Kidney glomerular epithelial cell (primary cell): ENCODE data around the gene CHPF2.

Experiments
- DNase-seq: peaks from one replicate; lab custom pipeline; 2025; lab: John Stamatoyannopoulos, UW

CHPF2 gene

DNA sequence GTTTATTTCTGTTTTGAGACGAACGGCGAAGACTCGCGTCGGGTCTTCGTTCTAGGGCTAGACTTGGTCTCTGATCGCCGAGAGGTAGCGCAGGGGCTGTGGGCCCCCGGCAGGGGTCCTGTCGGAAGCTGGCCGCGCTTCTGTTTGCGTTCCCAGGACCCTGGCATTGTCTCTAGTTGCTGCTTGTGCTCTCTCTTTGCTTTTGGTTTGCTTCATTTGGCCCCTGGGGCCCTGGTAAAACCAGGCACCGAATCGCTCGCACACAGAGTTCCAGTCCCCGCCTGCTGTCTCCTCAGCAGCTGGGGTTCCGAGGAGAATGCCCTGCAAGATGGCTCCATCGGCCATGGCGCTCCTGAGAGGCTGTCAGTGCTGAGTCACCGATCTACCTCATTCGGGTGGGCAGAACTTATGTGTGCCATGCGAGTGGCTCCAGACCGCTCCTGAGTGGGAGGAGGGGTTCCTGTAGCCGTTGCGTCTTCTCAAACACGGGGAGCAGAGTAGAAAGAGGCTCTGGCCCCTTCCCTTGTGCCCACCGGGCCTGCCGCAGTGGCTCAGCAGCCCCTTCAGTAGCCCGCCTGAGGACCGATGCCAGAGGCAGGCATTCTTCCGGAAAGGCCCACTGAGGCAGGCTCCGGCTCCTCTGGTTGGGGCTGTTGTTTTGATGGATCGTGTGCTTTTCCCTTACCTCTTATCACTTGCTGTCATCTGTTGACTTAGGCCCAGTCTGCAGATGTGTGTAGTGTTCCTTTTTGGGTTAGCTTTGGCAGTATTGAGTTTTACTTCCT is 826 bp downstream of the CHPF2 start:
- DNase-seq, result peak; percentile 67

- no peak for DNase-seq
Measured at GRCh38 chr7:151233804-151234203, 1.5 kb downstream of the CHPF2 start.

GRCh38 chr7:151235091-151235787 is 3.0 kb downstream of the CHPF2 start:
- DNase-seq, result no peak

- DNase-seq, result no peak
Measured at GRCh38 chr7:151236406-151236805, 4.1 kb downstream of the CHPF2 start.

DNA sequence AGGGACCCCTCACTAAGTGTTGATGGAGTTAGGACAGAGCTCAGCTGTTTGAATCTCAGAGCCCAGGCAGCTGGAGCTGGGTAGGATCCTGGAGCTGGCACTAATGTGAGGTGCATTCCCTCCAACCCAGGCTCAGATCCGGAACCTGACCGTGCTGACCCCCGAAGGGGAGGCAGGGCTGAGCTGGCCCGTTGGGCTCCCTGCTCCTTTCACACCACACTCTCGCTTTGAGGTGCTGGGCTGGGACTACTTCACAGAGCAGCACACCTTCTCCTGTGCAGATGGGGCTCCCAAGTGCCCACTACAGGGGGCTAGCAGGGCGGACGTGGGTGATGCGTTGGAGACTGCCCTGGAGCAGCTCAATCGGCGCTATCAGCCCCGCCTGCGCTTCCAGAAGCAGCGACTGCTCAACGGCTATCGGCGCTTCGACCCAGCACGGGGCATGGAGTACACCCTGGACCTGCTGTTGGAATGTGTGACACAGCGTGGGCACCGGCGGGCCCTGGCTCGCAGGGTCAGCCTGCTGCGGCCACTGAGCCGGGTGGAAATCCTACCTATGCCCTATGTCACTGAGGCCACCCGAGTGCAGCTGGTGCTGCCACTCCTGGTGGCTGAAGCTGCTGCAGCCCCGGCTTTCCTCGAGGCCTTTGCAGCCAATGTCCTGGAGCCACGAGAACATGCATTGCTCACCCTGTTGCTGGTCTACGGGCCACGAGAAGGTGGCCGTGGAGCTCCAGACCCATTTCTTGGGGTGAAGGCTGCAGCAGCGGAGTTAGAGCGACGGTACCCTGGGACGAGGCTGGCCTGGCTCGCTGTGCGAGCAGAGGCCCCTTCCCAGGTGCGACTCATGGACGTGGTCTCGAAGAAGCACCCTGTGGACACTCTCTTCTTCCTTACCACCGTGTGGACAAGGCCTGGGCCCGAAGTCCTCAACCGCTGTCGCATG is 5.2 kb downstream of the CHPF2 start:
- DNase-seq, result no peak

DNA sequence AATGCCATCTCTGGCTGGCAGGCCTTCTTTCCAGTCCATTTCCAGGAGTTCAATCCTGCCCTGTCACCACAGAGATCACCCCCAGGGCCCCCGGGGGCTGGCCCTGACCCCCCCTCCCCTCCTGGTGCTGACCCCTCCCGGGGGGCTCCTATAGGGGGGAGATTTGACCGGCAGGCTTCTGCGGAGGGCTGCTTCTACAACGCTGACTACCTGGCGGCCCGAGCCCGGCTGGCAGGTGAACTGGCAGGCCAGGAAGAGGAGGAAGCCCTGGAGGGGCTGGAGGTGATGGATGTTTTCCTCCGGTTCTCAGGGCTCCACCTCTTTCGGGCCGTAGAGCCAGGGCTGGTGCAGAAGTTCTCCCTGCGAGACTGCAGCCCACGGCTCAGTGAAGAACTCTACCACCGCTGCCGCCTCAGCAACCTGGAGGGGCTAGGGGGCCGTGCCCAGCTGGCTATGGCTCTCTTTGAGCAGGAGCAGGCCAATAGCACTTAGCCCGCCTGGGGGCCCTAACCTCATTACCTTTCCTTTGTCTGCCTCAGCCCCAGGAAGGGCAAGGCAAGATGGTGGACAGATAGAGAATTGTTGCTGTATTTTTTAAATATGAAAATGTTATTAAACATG is 6.0 kb downstream of the CHPF2 start:
- DNase-seq, result no peak

DNA sequence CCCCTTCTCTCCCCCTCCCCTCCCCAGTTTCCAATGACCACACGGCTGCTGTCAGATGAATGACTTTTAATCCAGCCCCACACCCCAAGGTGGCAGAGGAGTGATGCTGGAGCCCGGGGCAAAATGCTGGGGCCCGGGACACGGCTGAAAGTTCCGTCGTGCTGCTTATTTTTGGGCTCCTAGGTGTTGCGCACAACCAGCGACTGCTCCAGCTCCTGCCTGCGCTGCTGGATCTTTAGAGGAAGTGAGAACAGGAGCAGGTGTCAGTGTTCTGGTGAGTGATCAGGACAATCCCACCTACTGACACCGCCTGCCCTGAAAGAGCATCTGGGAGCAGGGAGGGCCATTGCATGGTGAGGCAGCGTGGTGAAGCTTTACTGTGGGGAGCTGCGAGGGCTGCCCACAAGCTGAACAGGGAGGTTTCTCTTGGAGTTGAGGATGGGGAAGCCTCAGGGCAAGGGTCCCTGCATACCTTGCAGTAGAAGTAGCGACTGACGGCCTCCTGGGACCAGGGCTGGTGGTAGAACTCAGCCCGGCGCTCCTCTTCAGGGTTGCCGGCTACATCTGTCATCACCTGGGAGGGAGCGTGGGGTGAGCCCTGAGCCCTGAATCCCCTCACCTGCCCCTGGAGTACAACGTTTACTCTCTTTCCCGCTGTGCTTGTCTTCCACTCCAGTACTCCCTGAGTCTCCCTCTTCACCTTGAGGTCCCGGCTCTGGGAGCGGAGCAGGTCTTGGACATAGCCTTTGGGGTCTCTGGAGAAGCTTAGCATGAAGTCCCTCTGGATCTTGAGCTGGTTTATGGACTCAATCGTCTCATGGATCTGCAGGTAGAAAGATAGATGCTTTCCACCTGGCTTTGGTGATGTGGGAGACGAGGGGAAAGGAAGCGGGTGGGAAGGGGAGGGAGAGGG is 6.9 kb downstream of the CHPF2 start:
- no peak for DNase-seq

- no peak for DNase-seq
Measured at GRCh38 chr7:151239837-151240459, 7.7 kb downstream of the CHPF2 start.

DNA sequence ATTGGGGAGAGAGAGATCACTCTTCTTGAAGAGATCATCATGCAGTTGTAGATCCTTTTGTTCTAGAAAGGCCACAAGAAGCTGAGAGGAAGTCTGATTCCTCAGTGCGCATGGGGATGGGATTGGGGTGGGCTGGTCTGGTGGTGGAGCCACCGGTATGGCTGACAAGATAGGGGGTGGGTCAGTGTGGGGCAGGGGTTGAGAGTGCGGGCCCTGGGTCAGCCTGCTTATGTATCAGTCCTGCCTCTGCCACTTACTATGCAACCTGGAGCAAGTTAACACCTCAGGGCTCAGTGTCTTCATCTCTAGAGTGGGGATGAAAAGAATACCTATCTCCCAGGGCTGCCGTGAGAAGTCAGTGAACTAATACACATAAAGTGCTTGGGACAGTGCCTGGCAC is 8.3 kb downstream of the CHPF2 start:
- no peak for DNase-seq

DNA sequence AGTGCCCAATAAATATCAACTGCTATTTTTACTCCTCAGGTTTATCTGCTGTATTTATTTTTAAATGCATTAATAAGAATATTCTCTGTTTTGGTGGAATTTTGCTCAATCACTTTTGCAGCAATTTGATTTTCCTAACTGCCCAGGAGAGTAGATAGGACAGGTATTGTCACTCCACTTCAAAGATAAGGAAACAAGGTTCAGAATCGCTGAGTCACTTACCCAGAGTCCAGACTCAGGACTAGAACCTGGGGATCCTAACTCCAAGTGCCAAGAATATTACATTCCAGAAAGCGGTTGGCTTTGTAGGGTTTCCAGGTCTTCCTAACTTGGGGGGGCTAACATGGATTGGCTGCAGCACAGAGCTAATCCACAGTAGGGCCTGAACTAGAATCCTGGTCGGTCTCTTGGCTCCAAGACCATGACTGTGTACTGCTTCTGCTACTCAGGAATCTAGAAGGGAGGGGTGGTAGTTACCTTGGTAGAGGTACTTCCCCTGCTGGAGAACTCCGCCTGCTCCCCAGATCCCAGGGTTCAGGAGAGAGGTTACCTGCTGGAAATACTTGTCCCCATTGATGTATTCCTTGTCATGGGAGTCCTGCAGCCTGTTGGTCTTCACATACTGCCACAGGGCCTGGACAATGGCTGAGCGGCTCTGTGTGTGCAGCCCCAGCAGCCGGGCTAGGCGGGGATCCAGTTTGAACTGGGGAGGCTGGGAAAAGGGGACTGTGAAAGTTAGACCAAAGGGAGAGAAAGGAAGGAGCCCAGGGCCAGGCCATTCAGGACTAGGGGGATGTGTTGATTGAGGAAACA is 8.9 kb downstream of the CHPF2 start:
- DNase-seq, result no peak

- DNase-seq, result no peak
Measured at GRCh38 chr7:151241755-151242096, 9.4 kb downstream of the CHPF2 start.

- no peak for DNase-seq
Measured at GRCh38 chr7:151242159-151243044, 10.1 kb downstream of the CHPF2 start.

- no peak for DNase-seq
Measured at GRCh38 chr7:151243045-151243349, 10.7 kb downstream of the CHPF2 start.

DNA sequence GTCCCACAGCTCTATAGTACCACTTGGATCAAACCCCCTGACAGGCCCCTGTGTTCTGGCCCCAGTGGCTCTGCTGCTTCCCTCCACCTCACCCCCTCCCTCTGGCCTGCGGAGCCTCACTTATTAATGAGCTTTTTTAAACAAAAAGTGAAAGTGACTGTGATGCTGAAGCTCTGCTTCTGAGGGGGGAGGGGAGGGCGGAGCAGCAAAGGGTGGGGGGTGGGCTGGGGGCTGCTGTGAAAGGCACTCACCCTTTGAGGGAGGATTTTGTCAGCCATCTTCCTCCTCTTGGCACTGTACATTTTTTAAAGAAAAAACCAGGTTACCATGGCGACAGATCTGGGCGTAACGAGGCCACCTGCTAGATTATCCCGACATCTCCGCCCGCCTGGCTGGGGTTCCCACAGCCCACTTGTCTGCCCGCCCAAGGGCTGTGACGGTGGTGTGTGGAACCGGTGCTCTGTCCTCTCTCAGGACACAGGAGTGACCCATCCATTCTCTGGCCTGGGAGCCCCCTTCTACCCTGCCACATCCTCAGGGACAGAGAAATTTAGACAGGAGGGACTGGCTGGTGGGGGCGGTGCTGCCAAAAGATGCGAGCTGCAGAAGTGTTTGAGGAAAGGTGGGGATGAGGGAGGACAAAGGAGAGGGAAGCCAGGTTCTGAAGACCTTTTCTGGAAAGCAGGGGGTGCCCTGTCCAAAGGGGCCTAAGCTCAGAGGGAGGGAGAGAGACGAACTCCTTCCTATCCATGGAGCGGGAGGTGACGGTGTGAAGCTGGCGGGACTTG is 11.3 kb downstream of the CHPF2 start:
- no peak for DNase-seq

- peak; percentile 47 for DNase-seq
Measured at GRCh38 chr7:151244196-151244840, 12.0 kb downstream of the CHPF2 start.

DNA sequence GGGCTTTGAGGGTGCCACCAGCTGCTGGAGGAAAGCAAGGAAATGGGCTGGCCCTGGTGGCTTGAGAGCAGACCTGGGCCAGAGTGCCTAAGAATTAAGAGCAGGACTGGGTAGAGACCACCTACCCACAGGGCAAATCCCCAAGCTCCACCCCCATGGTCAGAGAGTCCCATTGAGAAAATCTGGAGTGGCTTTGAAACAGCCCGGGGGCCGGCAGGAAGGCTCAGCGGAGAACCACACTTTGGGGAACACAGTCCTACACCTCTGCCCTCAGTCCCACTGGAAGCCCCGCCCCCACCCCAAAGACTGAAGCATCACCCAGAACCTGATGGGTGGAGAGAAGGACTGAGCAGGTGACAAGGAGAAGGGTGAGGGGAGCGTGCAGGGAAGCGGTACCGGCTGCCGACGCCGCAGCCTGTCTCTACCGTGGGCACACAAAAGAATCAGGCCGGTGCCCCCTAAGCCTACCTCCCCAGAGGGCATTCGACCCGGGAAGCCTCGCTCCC is 12.6 kb downstream of the CHPF2 start:
- DNase-seq, result no peak

DNA sequence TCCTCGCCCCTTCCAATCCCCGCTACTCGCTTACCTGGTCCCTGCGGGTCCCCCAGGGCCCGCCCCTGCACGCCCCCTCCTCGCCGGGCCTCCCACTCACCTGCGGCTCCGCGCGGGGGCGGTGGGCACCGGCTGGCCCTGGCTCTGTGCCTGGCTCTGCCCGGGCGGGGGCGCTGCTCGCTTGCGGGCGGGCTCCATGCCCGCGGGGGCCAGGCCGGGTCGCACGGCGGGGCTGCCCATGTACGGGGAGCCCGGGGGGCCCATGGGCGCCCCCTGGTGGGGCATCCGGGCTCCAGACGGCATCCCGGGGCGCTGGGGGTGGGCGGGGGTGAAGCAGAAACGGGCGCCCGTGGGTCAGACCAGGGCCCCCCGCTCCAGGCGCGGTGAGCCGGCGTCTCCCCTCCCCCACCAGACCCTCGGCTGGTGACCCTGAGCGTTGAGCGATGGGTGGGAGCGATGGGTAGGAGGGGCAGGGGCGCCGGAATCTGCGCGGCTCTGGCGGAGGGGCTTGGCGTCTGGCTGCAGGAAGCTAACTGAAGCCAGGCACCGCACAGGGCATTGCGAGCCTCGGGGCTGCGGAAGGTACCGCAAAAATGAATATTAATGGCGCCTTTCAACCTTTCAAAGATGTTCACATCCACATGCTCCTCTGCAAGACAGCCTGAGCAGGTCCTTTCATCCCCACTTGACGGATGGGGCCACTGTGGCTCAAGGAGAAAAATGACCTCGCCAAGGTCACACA is 13.2 kb downstream of the CHPF2 start:
- no peak for DNase-seq
